Measurements from ENCODE around the gene SKP2. TPM values are rescaled to one million over a fixed set of nuclear protein-coding genes. Genes with fewer than 3 reads are reported as not detected.

The SKP2 gene
- total and polyA plus RNA-seq, 2 donors (not counting 3 experiments of a cell fraction or from before 2014, with no cell fraction given), result 12.5 to 40.9 TPM

DNA sequence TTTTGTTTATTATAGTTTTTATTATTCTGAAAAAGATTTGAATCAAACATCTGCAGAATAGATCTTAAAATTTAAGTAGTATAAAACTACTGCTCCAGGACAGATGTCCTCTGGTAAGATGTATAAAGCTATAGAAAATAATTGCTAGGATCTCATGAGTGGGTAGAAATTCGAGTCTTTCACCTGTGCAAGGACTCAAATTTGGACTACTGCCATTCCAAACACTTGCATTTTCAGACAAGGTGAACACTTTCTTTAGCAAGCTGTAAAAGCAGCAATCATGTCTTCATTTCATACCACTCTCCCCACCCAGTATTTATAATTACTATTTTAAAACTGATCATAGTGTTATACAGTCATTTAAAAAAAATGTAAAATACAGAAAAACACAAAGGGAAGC, 20.7 kb downstream of the SKP2 start:
- intact Hi-C loops (cut with micrococcal nuclease), result loop anchor here (10.0 kb wide), 1 partner anchor 222 kb away; no protein-coding TSS in a partner anchor
- CTCF ChIA-PET, result interaction anchor here (1.5 kb wide), 1 partner anchor 11 kb away, joined by 3 read pairs; no protein-coding TSS in a partner anchor

DNA sequence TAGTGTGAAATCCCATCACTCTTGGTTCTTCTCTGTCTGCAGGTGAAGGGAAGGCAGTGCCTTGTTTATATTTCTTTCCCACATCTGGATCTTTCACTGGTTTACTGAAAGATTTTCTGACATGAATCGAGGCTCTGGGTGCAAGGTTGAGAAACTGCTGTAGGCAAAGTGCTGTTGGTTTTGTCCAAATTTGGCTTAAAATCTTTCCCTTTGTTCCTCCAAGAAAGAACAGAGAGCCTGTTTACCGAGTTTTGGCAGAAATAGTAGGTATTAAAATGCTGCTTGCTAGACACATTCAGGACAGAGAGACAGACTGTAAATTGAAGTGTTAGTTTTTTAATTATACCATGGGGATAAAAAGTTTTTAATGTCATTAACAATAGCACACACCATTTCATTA, 21.5 kb downstream of the SKP2 start:
- Histone ChIP-seq H3K79me2 (ENCODE audit: control insufficient read depth, insufficient read depth, low read length) (no peaks in the 10 kb centered on the region), H3K27me3 (ENCODE audit: control insufficient read depth in 2 of 2, insufficient read depth in 2 of 2, low read length in 2 of 2) (no peaks in the 10 kb centered on the region), H3K4me3 (replicated peaks in 1 of 3; ENCODE audit: insufficient read depth in 1 of 3, low read depth in 1 of 3, low read length in 3 of 3) (no peak overlapping the region), H3K27ac (ENCODE audit: insufficient read depth, low read depth, low read length) (no peak overlapping the region), H3K9me1 (replicated peaks; ENCODE audit: control insufficient read depth, extremely low read depth, insufficient read depth, low read length) (no peaks in the 10 kb centered on the region), H3K9me3 (replicated peaks; ENCODE audit: control insufficient read depth, insufficient read depth, low read length) (no peaks in the 10 kb centered on the region), H3K9ac (replicated peaks; ENCODE audit: extremely low read depth, insufficient read depth, low read length) (no peak overlapping the region), H2AFZ (ENCODE audit: low read depth, low read length) (no peak overlapping the region), H3K4me1 (ENCODE audit: control insufficient read depth, extremely low read depth, insufficient read depth, low read length) (no peaks in the 10 kb centered on the region), H3K36me3 (ENCODE audit: control insufficient read depth in 2 of 2, extremely low read depth in 1 of 2, insufficient read depth in 2 of 2, low read length in 2 of 2) (peaks cover 4 to 15% of the 10 kb centered on the region in 2 experiments), H4K20me1 (replicated peaks; ENCODE audit: control insufficient read depth, extremely low read depth, insufficient read depth, low read length) (no peaks in the 10 kb centered on the region), H3K4me2 (ENCODE audit: insufficient read depth, low read length) (no peak overlapping the region)
- CTCF ChIA-PET, result no interaction called here
- intact Hi-C loops (cut with micrococcal nuclease), result loop anchor here (10.0 kb wide), 1 partner anchor 221 kb away; no protein-coding TSS in a partner anchor
- no peak for TF ChIP-seq GATA2 (IDR thresholded peaks at IDR 0.05; ENCODE audit: insufficient read depth, insufficient read length, low read depth, low read length)
- TF ChIP-seq POLR2AphosphoS5 (IDR thresholded peaks at IDR 0.05; ENCODE audit: insufficient read depth, low read depth, low read length), result no peak
- no peak for TF ChIP-seq FOS (IDR thresholded peaks at IDR 0.05; ENCODE audit: borderline replicate concordance, insufficient read depth, low read length)
- no peak for TF ChIP-seq EZH2 (IDR thresholded peaks at IDR 0.05; ENCODE audit: borderline replicate concordance, low read depth, low read length, severe bottlenecking)
- TF ChIP-seq POLR2A (IDR thresholded peaks at IDR 0.05; ENCODE audit: low read depth, low read length), result no peak
- no peak for TF ChIP-seq JUN (IDR thresholded peaks at IDR 0.05; ENCODE audit: borderline replicate concordance, insufficient read depth, insufficient read length, low read depth)
- TF ChIP-seq MYC (IDR thresholded peaks at IDR 0.05; ENCODE audit: low read depth, low read length), result no peak
- TF ChIP-seq, protein P1, sequence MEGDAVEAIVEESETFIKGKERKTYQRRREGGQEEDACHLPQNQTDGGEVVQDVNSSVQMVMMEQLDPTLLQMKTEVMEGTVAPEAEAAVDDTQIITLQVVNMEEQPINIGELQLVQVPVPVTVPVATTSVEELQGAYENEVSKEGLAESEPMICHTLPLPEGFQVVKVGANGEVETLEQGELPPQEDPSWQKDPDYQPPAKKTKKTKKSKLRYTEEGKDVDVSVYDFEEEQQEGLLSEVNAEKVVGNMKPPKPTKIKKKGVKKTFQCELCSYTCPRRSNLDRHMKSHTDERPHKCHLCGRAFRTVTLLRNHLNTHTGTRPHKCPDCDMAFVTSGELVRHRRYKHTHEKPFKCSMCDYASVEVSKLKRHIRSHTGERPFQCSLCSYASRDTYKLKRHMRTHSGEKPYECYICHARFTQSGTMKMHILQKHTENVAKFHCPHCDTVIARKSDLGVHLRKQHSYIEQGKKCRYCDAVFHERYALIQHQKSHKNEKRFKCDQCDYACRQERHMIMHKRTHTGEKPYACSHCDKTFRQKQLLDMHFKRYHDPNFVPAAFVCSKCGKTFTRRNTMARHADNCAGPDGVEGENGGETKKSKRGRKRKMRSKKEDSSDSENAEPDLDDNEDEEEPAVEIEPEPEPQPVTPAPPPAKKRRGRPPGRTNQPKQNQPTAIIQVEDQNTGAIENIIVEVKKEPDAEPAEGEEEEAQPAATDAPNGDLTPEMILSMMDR (IDR thresholded peaks at IDR 0.05; ENCODE audit: extremely low read depth in 1 of 2, insufficient read depth in 1 of 2, low read depth in 1 of 2, low read length in 2 of 2), result no peak
- TF ChIP-seq, protein P2, sequence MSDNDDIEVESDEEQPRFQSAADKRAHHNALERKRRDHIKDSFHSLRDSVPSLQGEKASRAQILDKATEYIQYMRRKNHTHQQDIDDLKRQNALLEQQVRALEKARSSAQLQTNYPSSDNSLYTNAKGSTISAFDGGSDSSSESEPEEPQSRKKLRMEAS (IDR thresholded peaks at IDR 0.05; ENCODE audit: insufficient read depth, insufficient read length), result no peak
- BruUV-seq (replicated peaks), result no TSS peak
- DNase-seq (ENCODE audit: low read depth, low spot score) (no peak), FAIRE-seq (no peak)
- POLR2A ChIA-PET, result no interaction called here
- dilution Hi-C loops (cut with MboI; ENCODE audit: extremely low pct_ligation_motif_present, low sequenced_read_pairs), result no loop called here

More for the DNA sequence above, 20.7 kb downstream of the SKP2 start:
- TF ChIP-seq POLR2AphosphoS5 (IDR thresholded peaks at IDR 0.05; ENCODE audit: insufficient read depth, low read depth, low read length) (no peak), POLR2A (IDR thresholded peaks at IDR 0.05; ENCODE audit: low read depth, low read length) (no peak), JUN (IDR thresholded peaks at IDR 0.05; ENCODE audit: borderline replicate concordance, insufficient read depth, insufficient read length, low read depth) (no peak), FOS (IDR thresholded peaks at IDR 0.05; ENCODE audit: borderline replicate concordance, insufficient read depth, low read length) (no peak)
- TF ChIP-seq, protein P1 (IDR thresholded peaks at IDR 0.05; ENCODE audit: extremely low read depth in 1 of 2, insufficient read depth in 1 of 2, low read depth in 1 of 2, low read length in 2 of 2), result no peak
- no peak overlapping the region for H2AFZ ChIP-seq (ENCODE audit: low read depth, low read length)
- dilution Hi-C loops (cut with MboI; ENCODE audit: extremely low pct_ligation_motif_present, low sequenced_read_pairs), result no loop called here
- no peaks in the 10 kb centered on the region for H3K9me1 ChIP-seq (replicated peaks; ENCODE audit: control insufficient read depth, extremely low read depth, insufficient read depth, low read length)
- no peak for FAIRE-seq
- no peak for DNase-seq (ENCODE audit: low read depth, low spot score)
- H3K36me3 ChIP-seq (ENCODE audit: control insufficient read depth in 2 of 2, extremely low read depth in 1 of 2, insufficient read depth in 2 of 2, low read length in 2 of 2), result peaks cover 4 to 15% of the 10 kb centered on the region in 2 experiments
- H3K4me3 ChIP-seq (replicated peaks in 1 of 3; ENCODE audit: insufficient read depth in 1 of 3, low read depth in 1 of 3, low read length in 3 of 3), result no peak overlapping the region
- H3K9ac ChIP-seq (replicated peaks; ENCODE audit: extremely low read depth, insufficient read depth, low read length), result no peak overlapping the region
- no peaks in the 10 kb centered on the region for H3K27me3 ChIP-seq (ENCODE audit: control insufficient read depth in 2 of 2, insufficient read depth in 2 of 2, low read length in 2 of 2)
- no peak overlapping the region for H3K4me2 ChIP-seq (ENCODE audit: insufficient read depth, low read length)
- H3K27ac ChIP-seq (ENCODE audit: insufficient read depth, low read depth, low read length), result no peak overlapping the region
- H4K20me1 ChIP-seq (replicated peaks; ENCODE audit: control insufficient read depth, extremely low read depth, insufficient read depth, low read length), result no peaks in the 10 kb centered on the region
- POLR2A ChIA-PET, result no interaction called here
- H3K79me2 ChIP-seq (ENCODE audit: control insufficient read depth, insufficient read depth, low read length), result no peaks in the 10 kb centered on the region
- no TSS peak for BruUV-seq (replicated peaks)
- no peaks in the 10 kb centered on the region for H3K4me1 ChIP-seq (ENCODE audit: control insufficient read depth, extremely low read depth, insufficient read depth, low read length)
- H3K9me3 ChIP-seq (replicated peaks; ENCODE audit: control insufficient read depth, insufficient read depth, low read length), result no peaks in the 10 kb centered on the region

All from endothelial cell of umbilical vein (primary cell).